Stomach smooth muscle (tissue), 2 donors: Measurements from ENCODE around the gene WIZ.
"Not testable (repeated sequence)": the region's sequence is repeated elsewhere in the genome, so short reads cannot be mapped to it uniquely, and the experiment has no call there.

Experiments
- H3K27ac ChIP-seq: one replicate; pipeline ENCODE4 v1.7.0; 2013; ENCODE audit warnings: mild to moderate bottlenecking, low read length, inconsistent platforms
- H3K27me3 ChIP-seq, 2 donors: one replicate each; pipeline ENCODE4 v1.7.0; 2013; ENCODE audit warnings: low read length in 2 of 2; ENCODE audit not compliant: insufficient read depth in 2 of 2, control insufficient read depth in 1 of 2
- H3K36me3 ChIP-seq, 2 donors: one replicate each; pipeline ENCODE4 v1.7.0; 2013; ENCODE audit warnings: low read length in 2 of 2; ENCODE audit not compliant: control insufficient read depth in 2 of 2, insufficient read depth in 2 of 2
- H3K4me1 ChIP-seq: one replicate; pipeline ENCODE4 v1.7.0; 2013; ENCODE audit warnings: low read length; ENCODE audit not compliant: control insufficient read depth, insufficient read depth
- H3K4me3 ChIP-seq, 2 donors: one replicate each; pipeline ENCODE4 v1.7.0; 2013; ENCODE audit warnings: low read length in 2 of 2
- H3K9ac ChIP-seq, 2 donors: one replicate each; pipeline ENCODE4 v1.7.0; 2013; ENCODE audit warnings: low read length in 2 of 2, mild to moderate bottlenecking in 1 of 2
- H3K9me3 ChIP-seq, 2 donors: one replicate each; pipeline ENCODE4 v1.7.0; 2013; ENCODE audit warnings: low read length in 2 of 2; ENCODE audit not compliant: control insufficient read depth in 2 of 2
- donor health status: healthy.
- donor health status: Pancreatic carcinoma.

Gene WIZ

GRCh38 chr19:15476325-15476724, 26.6 kb upstream of the WIZ start:
- Histone ChIP-seq H3K36me3 (no peaks in the 10 kb centered on the region), H3K4me1 (no peaks in the 10 kb centered on the region), H3K27ac (no peak overlapping the region)

GRCh38 chr19:15475611-15476010, 25.9 kb upstream of the WIZ start:
- peaks cover 3 to 6% of the 10 kb centered on the region in 2 donors for H3K27me3 ChIP-seq
- H3K4me3 ChIP-seq, result no peak overlapping the region
- H3K27ac ChIP-seq, result no peak overlapping the region
- H3K9ac ChIP-seq, result no peak overlapping the region
- peaks cover 3 to 5% of the 10 kb centered on the region in 2 donors for H3K9me3 ChIP-seq
- no peaks in the 10 kb centered on the region for H3K36me3 ChIP-seq
- H3K4me1 ChIP-seq, result no peaks in the 10 kb centered on the region

More at GRCh38 chr19:15476325-15476724, 26.6 kb upstream of the WIZ start:
- no peak overlapping the region for H3K9ac ChIP-seq
- H3K9me3 ChIP-seq, result peaks cover 3 to 5% of the 10 kb centered on the region in 2 donors
- peaks cover 2 to 6% of the 10 kb centered on the region in 2 donors for H3K27me3 ChIP-seq
- H3K4me3 ChIP-seq, result no peak overlapping the region

- Histone ChIP-seq H3K9ac (no peak overlapping the region), H3K9me3 (peaks cover 3 to 5% of the 10 kb centered on the region in 2 donors), H3K27ac (no peak overlapping the region), H3K4me1 (no peaks in the 10 kb centered on the region), H3K27me3 (peaks cover 3 to 6% of the 10 kb centered on the region in 2 donors), H3K36me3 (no peaks in the 10 kb centered on the region), H3K4me3 (no peak overlapping the region)
Measured at GRCh38 chr19:15475169-15475568, 25.4 kb upstream of the WIZ start.

GRCh38 chr19:15473821-15474220, 24.1 kb upstream of the WIZ start:
- H3K9me3 ChIP-seq, H3K4me1 ChIP-seq, H3K4me3 ChIP-seq, H3K36me3 ChIP-seq, H3K9ac ChIP-seq, H3K27ac ChIP-seq: not testable (repeated sequence)
- peaks cover 14 to 18% of the 10 kb centered on the region in 2 donors for H3K27me3 ChIP-seq

GRCh38 chr19:15471639-15472101, 21.9 kb upstream of the WIZ start:
- Histone ChIP-seq H3K9me3 (peaks cover 3 to 5% of the 10 kb centered on the region in 2 donors), H3K27ac (no peak overlapping the region), H3K36me3 (no peaks in the 10 kb centered on the region), H3K4me3 (no peak overlapping the region), H3K4me1 (peaks cover 9% of the 10 kb centered on the region), H3K27me3 (peaks cover 23 to 25% of the 10 kb centered on the region in 2 donors), H3K9ac (no peak overlapping the region)

DNA sequence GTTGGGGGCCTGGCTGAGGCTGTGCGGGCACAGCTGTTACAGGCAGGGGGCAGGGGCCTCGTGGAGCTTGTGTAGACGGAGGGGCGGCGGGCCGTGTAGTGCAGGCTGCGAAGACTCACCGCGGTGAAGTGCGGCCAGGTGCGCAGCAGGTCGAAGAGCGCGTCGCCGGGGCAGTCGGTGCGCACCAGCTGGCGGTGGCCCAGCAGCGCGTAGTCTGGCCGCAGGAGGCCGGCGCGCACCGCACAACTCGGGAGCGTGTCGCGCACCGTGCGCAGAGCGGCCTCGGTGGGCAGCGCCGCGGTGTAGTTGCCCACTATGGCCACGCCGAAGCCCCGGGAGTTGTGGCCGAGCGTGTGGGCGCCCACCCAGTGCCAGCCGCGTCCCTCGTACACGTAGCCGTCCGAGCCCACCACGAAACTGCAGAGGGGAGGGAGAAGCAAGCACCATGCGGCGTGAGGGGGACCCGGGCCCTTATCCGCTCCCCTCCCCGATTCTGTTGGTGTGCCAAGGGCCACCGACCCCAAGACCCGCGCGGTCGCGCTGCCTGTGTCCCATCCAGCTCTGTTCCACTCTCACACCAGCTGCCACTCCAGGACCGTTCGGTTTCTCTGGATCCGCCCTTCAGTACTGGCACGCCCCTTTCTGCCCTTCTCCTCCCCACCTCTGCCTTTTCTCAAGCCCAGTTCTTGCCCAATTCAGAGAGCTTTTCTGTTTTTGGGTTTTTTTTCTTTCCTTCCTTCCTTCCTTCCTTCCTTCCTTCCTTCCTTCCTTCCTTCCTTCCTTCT, 19.9 kb upstream of the WIZ start:
- H3K27ac ChIP-seq, result no peak overlapping the region
- H3K9me3 ChIP-seq, result peaks cover 0 to 3% of the 10 kb centered on the region in 2 donors
- H3K9ac ChIP-seq, result no peak overlapping the region
- H3K27me3 ChIP-seq, result peaks cover 23 to 30% of the 10 kb centered on the region in 2 donors
- H3K36me3 ChIP-seq, result no peaks in the 10 kb centered on the region
- H3K4me3 ChIP-seq, result peak overlapping the region; percentile 31 to 58
- H3K4me1 ChIP-seq, result peaks cover 9% of the 10 kb centered on the region

- no peak overlapping the region for H3K9ac ChIP-seq
- peak overlapping the region in 1 of 2 donors; percentile 58 for H3K4me3 ChIP-seq
- peaks cover 9% of the 10 kb centered on the region for H3K4me1 ChIP-seq
- peaks cover 24 to 34% of the 10 kb centered on the region in 2 donors for H3K27me3 ChIP-seq
- no peaks in the 10 kb centered on the region for H3K36me3 ChIP-seq
- no peak overlapping the region for H3K27ac ChIP-seq
- H3K9me3 ChIP-seq, result peaks cover 0 to 3% of the 10 kb centered on the region in 2 donors
Measured at GRCh38 chr19:15468675-15469512, 19.1 kb upstream of the WIZ start.

- no peaks in the 10 kb centered on the region for H3K36me3 ChIP-seq
- peaks cover 0 to 2% of the 10 kb centered on the region in 2 donors for H3K9me3 ChIP-seq
- H3K27ac ChIP-seq, result no peak overlapping the region
- peaks cover 30 to 37% of the 10 kb centered on the region in 2 donors for H3K27me3 ChIP-seq
- H3K4me1 ChIP-seq, result peaks cover 9% of the 10 kb centered on the region
- no peak overlapping the region for H3K4me3 ChIP-seq
- H3K9ac ChIP-seq, result no peak overlapping the region
Measured at GRCh38 chr19:15467734-15468214, 18.0 kb upstream of the WIZ start.

DNA sequence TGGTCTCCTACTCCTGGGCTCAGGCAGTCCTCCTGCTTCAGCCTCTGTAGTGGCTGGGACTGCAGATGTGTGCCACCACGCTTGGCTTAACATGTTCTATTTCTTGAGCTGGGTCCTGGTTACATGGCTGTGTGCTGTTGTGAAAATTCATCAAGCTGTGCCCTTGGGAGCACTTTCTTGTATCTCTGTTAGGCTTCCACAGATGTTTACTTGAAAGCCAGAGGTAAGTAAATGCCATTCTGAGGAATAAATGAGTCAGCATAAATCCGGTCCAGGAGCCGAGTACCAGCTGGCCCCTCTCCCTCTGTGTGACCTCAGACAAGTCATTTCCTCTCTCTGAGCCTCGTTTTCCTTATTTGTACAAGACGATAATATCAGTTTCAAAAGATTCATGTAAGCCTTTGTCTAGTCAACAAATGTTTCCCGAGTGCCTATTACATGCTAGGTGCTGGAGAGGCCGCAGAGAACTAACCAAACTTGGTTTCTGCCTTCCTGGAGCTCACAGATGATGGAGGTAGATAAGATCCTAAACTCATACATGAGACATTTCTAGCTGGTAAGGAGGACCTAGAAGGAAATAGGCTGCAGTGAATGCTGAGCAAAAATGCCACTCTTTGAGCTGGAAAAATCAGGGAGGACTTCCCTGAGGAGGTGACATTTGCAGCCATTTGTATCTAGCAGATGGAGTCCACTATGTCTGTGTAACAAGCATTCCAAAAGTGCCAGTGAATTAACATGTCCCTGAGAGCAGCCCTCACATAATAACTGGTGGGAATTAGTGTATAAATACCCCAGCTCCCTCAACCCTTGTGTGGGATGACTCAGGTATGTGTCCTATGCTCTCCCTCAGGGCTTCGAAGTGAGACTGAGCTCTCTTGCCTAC, 17.3 kb upstream of the WIZ start:
- H3K4me1 ChIP-seq, result peaks cover 9% of the 10 kb centered on the region
- no peak overlapping the region for H3K4me3 ChIP-seq
- no peaks in the 10 kb centered on the region for H3K9me3 ChIP-seq
- H3K27ac ChIP-seq, result no peak overlapping the region
- peaks cover 30 to 37% of the 10 kb centered on the region in 2 donors for H3K27me3 ChIP-seq
- no peak overlapping the region for H3K9ac ChIP-seq
- no peaks in the 10 kb centered on the region for H3K36me3 ChIP-seq
